Measurements from ENCODE around the gene ESR2. TPM values are rescaled to one million over a fixed set of nuclear protein-coding genes. Genes with fewer than 3 reads are reported as not detected.

ESR2 gene
- total RNA-seq, 1 experiment from 2014 or later: 0.15 TPM

GRCh38 chr14:64074961-64075612 lies 219.1 kb downstream of the ESR2 start:
- peak overlapping the region in 2 of 3 experiments; percentile 47 to 86; a peak in 3 of 7 replicates for H3K27ac Mint-ChIP-seq
- H3K4me2 ChIP-seq (ENCODE audit: insufficient read depth, insufficient read length, low read length): no peak overlapping the region

More at GRCh38 chr14:64074961-64075612, 219.1 kb downstream of the ESR2 start:
- H2BK120ac ChIP-seq (ENCODE audit: low read depth, low read length, poor library complexity, severe bottlenecking): no peak overlapping the region
- H4K5ac ChIP-seq (ENCODE audit: insufficient read length, low read depth, low read length): no peak overlapping the region
- no peak for DNase-seq
- Mint-ChIP-seq H3K36me3 (ENCODE audit: insufficient read depth in 1 of 3, low read depth in 3 of 3) (peaks cover 8 to 32% (median 30%) of the 10 kb centered on the region in 3 experiments), H3K4me1 (peaks cover 15 to 16% of the 10 kb centered on the region in 2 experiments), H3K4me3 (no peak overlapping the region), H3K27me3 (ENCODE audit: low read depth) (no peaks in the 10 kb centered on the region), H3K9me3 (no peaks in the 10 kb centered on the region)
- H3K4me1 ChIP-seq (ENCODE audit: insufficient read depth, low read length): no peaks in the 10 kb centered on the region; the same call in none of the 2 replicates
- TF ChIP-seq CTCF (conservative IDR thresholded peaks at IDR 0.05): no peak
- no peak overlapping the region for H2BK15ac ChIP-seq (ENCODE audit: low read depth, low read length)
- no peak overlapping the region for H2BK20ac ChIP-seq (ENCODE audit: low read depth, low read length, poor library complexity, severe bottlenecking)
- H3K27ac ChIP-seq (ENCODE audit: insufficient read length, low read depth, low read length): no peak overlapping the region
- H2AFZ ChIP-seq (ENCODE audit: low read length): no peak overlapping the region
- H3K27me3 ChIP-seq (ENCODE audit: insufficient read depth, low read length): no peaks in the 10 kb centered on the region
- no peak overlapping the region for H3K14ac ChIP-seq (ENCODE audit: insufficient read depth, low read length)
- no peaks in the 10 kb centered on the region for H3K79me2 ChIP-seq (ENCODE audit: insufficient read depth, low read length)
- no peak overlapping the region for H3K4ac ChIP-seq (ENCODE audit: low read depth, low read length)
- H3K56ac ChIP-seq (ENCODE audit: insufficient read length, low read depth, low read length): no peak overlapping the region
- no peak overlapping the region for H2BK5ac ChIP-seq (ENCODE audit: insufficient read length, low read length)
- no peak overlapping the region for H2AK5ac ChIP-seq (ENCODE audit: insufficient read length, low read length)
- no peak overlapping the region for H4K91ac ChIP-seq (ENCODE audit: insufficient read length, low read depth, low read length)
- no peaks in the 10 kb centered on the region for H3K9me3 ChIP-seq (ENCODE audit: control insufficient read depth, low read depth, low read length)
- H4K8ac ChIP-seq (replicated peaks; ENCODE audit: insufficient read length, low read depth, low read length): no peak overlapping the region
- WGBS (ENCODE audit: extremely low coverage, insufficient read length, low lambda C conversion rate): no CpG with 5 or more reads among the region's 2 CpGs
- no peaks in the 10 kb centered on the region for H3K79me1 ChIP-seq (ENCODE audit: insufficient read depth, low read depth, low read length, poor library complexity, severe bottlenecking)
- no peaks in the 10 kb centered on the region for H3K23me2 ChIP-seq (ENCODE audit: insufficient read length, low read depth, low read length, poor library complexity, severe bottlenecking)
- H3K9ac ChIP-seq (ENCODE audit: extremely low read depth, insufficient read length, low read length): no peak overlapping the region
- H3T11ph ChIP-seq (ENCODE audit: low read length): no peak overlapping the region
- no peaks in the 10 kb centered on the region for H4K20me1 ChIP-seq (ENCODE audit: control insufficient read depth, insufficient read depth, insufficient read length)
- no peak overlapping the region for H2BK12ac ChIP-seq (ENCODE audit: insufficient read length, low read depth, low read length)
- H3K18ac ChIP-seq (ENCODE audit: insufficient read length, low read depth, low read length): no peak overlapping the region
- no peak overlapping the region for H3K23ac ChIP-seq (ENCODE audit: insufficient read length, low read depth, low read length)
